SH-SY5Y (cell line): ENCODE results near the gene RAB30.

ENCODE experiments used
- GATA2 ChIP-seq: IDR thresholded peaks from 2 replicates; pipeline ENCODE4 v1.6.1; 2011; ENCODE audit warnings: mild to moderate bottlenecking, low read depth, low read length
- GATA3 ChIP-seq: IDR thresholded peaks from 2 replicates; pipeline ENCODE4 v1.6.1; 2011; ENCODE audit warnings: low read depth, mild to moderate bottlenecking, low read length, moderate library complexity

Gene RAB30

DNA sequence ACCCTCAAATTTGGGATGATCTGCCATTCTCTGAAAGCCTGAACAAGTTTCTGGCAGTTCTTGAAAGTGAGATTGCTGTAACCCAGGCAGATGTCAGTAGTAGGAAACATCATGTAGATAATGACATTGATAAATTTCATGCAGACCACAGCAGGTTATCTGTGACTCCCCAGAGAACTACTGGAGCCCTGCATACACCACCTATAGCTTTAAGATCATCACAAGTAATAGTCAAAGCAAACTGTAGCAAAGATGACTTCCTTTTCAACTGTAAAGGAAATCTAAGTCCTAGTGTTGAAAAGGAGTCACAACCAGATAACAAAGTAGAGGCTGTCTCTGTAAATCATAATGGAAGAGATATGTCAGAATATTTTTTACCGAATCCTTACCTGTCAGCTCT is 139.1 kb downstream of the RAB30 start:
- TF ChIP-seq GATA3 (no peak), GATA2 (no peak)

GRCh38 chr11:82930734-82931133 is 141.0 kb downstream of the RAB30 start:
- TF ChIP-seq GATA3: no peak
- no peak for TF ChIP-seq GATA2

GRCh38 chr11:82930229-82930628 is 141.5 kb downstream of the RAB30 start:
- TF ChIP-seq GATA2: no peak
- TF ChIP-seq GATA3: no peak

- TF ChIP-seq GATA2 (no peak), GATA3 (no peak)
Measured at GRCh38 chr11:82929121-82929520, 142.6 kb downstream of the RAB30 start.

GRCh38 chr11:82927264-82927880 is 144.3 kb downstream of the RAB30 start:
- no peak for TF ChIP-seq GATA2
- TF ChIP-seq GATA3: no peak

DNA sequence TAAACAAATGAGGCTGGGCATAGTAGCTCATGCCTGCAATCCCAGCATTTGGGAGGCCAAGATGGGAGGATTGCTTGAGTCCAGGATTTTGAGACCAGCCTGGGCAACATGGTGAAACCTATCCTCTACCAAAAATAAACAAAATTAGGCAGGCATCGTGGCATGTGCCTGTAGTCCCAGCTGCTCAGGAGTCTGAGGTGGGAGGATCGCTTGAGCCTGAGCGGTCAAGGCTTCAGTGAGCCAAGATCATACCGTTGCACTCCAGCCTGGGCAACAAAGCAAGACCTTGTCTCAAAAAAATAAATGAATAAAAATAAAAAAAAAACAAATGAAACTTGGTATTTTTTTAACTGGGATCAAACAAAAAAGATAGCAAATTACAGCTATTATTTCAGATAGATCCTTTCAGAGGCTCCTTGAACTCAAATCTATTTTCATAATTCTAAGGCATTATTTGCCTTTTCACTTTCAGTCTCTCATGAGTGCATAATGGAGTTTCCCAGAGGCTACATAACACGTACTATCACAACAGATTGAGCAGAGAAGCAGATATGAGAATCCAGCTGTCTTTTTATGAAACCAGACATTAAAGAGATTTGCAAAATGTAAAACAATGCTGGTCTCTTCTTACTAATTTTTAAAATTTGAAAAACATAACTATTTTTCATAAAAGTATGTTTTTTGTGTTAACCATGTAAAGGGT is 147.0 kb downstream of the RAB30 start:
- TF ChIP-seq GATA3 (no peak), GATA2 (no peak)
